HL-60 (cell line): ENCODE data around the gene GLA.

Experiments used
- DNase-seq, 2 experiments: peaks; one replicate each; pipeline ENCODE4 v3.0.0-alpha.2; 2010 to 2020; ENCODE audit warnings: low read depth in 1 of 2, low spot score in 1 of 2
- H3K27ac ChIP-seq: fragments of 250-450 bp; sonication (Bioruptor Pico); replicated peaks from 2 replicates; pipeline ENCODE4 v1.5.1; 2020; ENCODE audit warnings: mild to moderate bottlenecking, moderate library complexity
- H3K27me3 ChIP-seq: fragments of 250-450 bp; sonication (Bioruptor Pico); 2 replicates; pipeline ENCODE4 v1.5.1; 2021; ENCODE audit warnings: mild to moderate bottlenecking, moderate library complexity; ENCODE audit not compliant: insufficient read depth, poor library complexity, severe bottlenecking
- H3K4me3 ChIP-seq: replicated peaks from 2 replicates; pipeline ENCODE4 v1.5.1; 2011; ENCODE audit warnings: mild to moderate bottlenecking, control low read depth, low read length; ENCODE audit not compliant: insufficient read depth
- CTCF ChIP-seq: IDR thresholded peaks from one replicate; pipeline ENCODE4 v1.5.1; 2011; ENCODE audit warnings: low read length, control low read depth, inconsistent platforms; ENCODE audit not compliant: insufficient read depth
- GABPA ChIP-seq: IDR thresholded peaks from 2 replicates; pipeline ENCODE4 v1.6.1; 2012; ENCODE audit warnings: low read depth
- POLR2AphosphoS5 ChIP-seq: IDR thresholded peaks from 2 replicates; pipeline ENCODE4 v1.6.1; 2012; ENCODE audit warnings: low read depth
- REST ChIP-seq: IDR thresholded peaks from 2 replicates; pipeline ENCODE4 v1.6.1; 2012; ENCODE audit warnings: low read depth; ENCODE audit not compliant: insufficient replicate concordance
- SPI1 ChIP-seq: IDR thresholded peaks from 2 replicates; pipeline ENCODE4 v1.6.1; 2012; ENCODE audit warnings: low read depth, mild to moderate bottlenecking, borderline replicate concordance

Gene GLA

GRCh38 chrX:101368800-101369199 lies 38.9 kb downstream of the GLA start:
- no peak for DNase-seq
- TF ChIP-seq GABPA (no peak), CTCF (no peak), REST (no peak), SPI1 (no peak), POLR2AphosphoS5 (no peak)
- H3K27ac ChIP-seq, result no peak overlapping the region
- H3K27me3 ChIP-seq, result no peaks in the 10 kb centered on the region
- H3K4me3 ChIP-seq, result no peak overlapping the region

GRCh38 chrX:101365301-101365795 lies 42.4 kb downstream of the GLA start:
- Histone ChIP-seq H3K4me3 (no peak overlapping the region), H3K27me3 (no peaks in the 10 kb centered on the region), H3K27ac (no peak overlapping the region)
- DNase-seq, result no peak
- TF ChIP-seq POLR2AphosphoS5 (no peak), REST (no peak), GABPA (no peak), CTCF (no peak), SPI1 (no peak)

GRCh38 chrX:101362757-101363156 lies 45.0 kb downstream of the GLA start:
- H3K4me3 ChIP-seq, result no peak overlapping the region
- H3K27me3 ChIP-seq, result no peaks in the 10 kb centered on the region
- no peak for DNase-seq
- TF ChIP-seq CTCF (no peak), REST (no peak), SPI1 (no peak), POLR2AphosphoS5 (no peak), GABPA (no peak)
- no peak overlapping the region for H3K27ac ChIP-seq
